NCI-H2029 treated with DMSO at 0.1 percent for 48 hours (cell line): Measurements from ENCODE around the gene CLDN11.

Experiments used
- DNase-seq: peaks from one replicate; lab custom pipeline; 2025; lab: John Stamatoyannopoulos, UW

CLDN11 gene

GRCh38 chr3:170470063-170471016 lies 51.7 kb downstream of the CLDN11 start:
- no peak for DNase-seq

DNA sequence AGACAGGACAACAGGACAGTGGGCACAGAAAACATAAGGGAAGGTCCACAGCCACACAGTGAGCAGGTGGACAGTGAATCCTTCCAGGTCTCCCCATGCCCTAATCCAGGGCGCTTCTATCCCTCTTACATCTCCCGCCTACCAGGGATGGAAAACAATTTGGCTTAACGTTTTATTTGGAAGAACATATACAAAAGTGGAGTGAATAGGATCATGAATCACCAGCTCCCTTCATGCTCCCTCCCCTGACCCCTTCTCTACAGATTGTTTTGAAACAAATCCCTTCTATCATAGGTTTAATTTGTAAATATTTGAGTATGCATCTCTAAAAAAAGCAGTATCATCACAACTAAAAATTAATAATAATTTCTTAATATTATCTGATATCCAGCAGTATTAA lies 52.5 kb downstream of the CLDN11 start:
- DNase-seq: no peak

- DNase-seq: no peak
Measured at GRCh38 chr3:170473358-170473757, 54.7 kb downstream of the CLDN11 start.

- no peak for DNase-seq
Measured at GRCh38 chr3:170475092-170475685, 56.5 kb downstream of the CLDN11 start.

DNA sequence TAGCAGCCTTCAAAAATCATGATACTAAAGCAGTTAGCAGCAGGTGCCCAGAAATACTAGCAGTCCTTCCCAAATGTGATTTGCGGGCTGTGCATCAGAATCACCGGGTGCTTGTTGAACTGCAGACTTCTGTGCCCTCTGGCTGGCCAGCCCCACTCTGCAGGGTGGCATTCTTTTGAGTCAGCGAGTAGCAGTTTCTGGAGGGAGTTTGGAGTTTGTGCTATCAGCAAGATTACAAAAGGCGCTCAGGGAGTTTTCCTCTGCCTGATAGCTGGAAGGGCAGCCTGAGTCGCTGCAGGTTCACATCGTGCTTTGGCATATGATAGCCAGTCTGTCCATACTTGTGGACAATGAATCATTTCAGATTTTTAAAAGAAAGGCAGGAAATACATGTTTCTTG lies 57.6 kb downstream of the CLDN11 start:
- DNase-seq: no peak

DNA sequence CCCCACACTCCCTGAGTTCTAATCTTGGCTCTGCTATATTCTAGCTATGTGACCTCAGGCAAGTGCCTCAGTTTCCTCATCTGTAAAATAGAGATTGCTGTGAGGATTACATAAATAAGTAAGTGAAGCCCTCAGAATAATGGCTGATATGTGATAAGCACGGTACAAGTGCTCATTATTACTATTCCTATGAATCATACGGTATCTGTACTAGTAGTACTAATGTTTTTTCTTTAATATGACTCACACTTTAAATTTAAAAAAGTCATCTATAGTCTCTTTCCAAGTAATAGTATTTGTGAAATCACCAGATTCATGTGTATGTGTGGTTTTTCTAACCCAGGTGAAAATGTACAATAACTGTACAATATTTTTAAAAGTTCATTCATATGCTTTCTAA lies 58.7 kb downstream of the CLDN11 start:
- DNase-seq: no peak

GRCh38 chr3:170480111-170480510 lies 61.4 kb downstream of the CLDN11 start:
- DNase-seq: no peak

- DNase-seq: no peak
Measured at GRCh38 chr3:170482199-170482598, 63.5 kb downstream of the CLDN11 start.

DNA sequence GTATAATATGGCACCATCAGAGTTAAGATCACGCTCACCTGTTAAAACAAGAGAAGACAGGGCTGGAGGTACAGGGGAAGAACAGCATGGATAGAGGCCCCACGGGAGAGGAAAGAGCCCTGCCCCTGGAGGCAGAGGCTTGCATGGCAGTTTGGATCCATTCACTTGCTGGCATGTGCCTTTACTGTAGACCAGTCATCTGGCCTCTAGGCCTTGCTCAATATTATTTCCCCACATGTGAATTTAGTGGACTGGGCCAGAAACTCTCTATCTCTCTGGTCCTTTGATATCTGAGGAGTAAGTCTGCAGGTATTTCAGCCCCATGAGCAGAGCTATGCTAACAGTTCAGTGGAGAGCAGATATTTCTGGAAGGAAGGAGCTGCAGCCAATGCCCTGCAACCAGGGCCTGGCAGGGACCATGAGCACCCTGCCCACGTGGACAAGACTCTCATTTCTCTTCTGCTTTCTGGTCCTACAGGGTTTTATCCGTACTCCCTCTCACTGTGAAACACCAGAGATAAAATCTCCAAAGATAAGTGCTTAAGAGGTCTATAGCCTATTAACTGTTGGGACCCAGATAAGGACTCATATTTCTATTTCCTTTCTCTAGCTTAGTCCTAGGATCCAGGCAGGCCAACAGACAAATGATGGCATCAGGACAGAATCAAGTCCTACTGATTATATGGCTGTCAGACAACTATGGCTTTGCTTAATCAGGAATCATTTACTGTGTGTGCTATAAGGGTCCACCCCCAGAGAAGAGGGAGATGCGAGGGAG lies 65.0 kb downstream of the CLDN11 start:
- DNase-seq: no peak
